T follicular helper cell (primary cell): ENCODE results near the gene PAXX.

Experiments
- DNase-seq: peaks from one replicate; pipeline ENCODE4 v3.0.0-alpha.2; 2020; ENCODE audit warnings: low read depth
- total RNA-seq, 2 experiments: gene quantifications; one replicate each; lab custom pipeline; 2026; lab: John Stamatoyannopoulos, UW

The PAXX gene
- total RNA-seq = 36.9 to 84.0 reads per million in 2 experiments

DNA sequence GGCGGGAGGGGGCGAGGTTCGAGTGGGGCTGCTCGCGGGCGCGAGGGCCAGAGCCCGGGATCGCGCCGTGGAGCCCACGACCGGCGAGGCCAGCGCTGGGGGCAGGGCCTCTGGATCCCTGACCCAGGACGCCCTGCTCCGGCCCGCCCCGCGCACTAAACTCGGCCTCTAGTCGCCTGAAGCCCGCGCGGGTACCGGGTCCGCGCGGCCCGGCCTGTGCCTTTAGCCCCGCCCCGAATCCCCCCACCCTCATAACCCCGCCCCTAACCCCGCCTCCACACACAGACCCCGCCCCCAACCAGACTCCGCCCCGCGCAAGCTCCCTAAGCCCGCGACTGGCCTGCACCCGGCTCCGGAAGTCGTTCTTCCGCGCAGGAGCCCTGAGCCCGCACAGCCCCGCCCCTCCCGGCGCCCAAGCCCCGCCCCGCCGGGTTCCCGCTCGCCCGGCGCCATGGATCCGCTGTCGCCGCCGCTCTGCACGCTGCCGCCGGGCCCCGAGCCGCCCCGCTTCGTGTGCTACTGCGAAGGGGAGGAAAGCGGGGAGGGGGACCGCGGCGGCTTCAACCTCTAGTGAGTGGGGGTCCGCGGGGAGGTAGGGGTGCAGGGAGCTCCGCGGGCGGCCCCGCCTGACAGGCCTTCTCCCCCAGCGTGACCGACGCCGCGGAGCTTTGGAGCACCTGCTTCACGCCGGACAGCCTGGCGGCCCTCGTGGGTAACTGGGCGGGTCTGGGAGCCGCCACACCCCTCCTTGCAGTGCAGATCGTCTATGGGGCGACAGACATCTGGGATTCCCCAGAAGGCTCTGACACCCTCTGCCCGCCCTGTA is at the start of gene PAXX:
PAXX (plus strand) TSS at position 430 of the 826 bp plus-strand sequence; CDS start at position 452, 22 bp downstream.
- DNase-seq = peak; percentile 90

GRCh38 chr9:136942881-136943230 is 49.4 kb upstream of the PAXX start:
- no peak for DNase-seq

DNA sequence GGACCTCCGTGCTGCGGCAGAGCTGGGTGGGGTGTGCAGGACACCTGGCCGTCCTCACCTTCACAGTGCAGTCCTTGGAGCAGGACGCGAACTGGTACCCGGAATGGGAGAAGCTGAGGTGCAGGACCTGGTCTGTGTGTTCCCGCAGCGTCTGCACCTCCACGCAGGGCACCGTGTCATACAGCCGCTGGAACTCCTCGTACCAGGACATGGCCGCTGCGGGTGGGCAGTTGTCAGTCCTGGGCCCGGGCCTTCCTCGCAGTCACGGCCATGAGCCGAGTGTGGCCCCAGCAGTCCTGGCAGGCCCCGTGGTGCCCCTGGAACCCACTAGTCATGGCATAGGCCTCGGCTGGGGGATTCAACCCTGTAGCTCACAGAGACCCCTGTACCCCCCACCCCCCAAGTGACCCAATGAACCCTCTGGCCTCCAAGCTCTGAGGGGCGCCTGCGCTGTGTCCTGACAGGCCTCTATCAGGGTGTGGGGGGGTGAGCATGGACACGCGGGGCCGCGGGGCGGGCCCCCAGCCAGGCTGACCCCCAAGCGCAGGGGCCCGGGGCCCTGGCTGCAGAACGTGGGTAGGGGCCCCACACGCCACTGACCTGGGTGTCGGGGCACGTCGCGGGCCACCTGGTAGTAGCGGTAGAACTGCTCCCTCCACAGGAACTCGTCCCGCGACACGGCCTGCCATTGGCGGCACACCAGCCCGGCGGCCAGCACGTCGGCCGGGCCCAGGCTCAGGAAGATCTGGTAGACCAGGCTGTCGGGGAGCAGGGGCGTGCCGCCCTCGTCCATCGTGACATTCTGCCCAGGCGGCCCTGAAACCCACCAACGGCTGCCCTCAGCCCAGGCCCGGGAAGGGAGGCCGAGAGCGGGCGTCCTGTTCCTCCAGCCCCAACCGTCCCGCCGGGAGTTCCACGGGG is 48.7 kb upstream of the PAXX start:
- no peak for DNase-seq

DNA sequence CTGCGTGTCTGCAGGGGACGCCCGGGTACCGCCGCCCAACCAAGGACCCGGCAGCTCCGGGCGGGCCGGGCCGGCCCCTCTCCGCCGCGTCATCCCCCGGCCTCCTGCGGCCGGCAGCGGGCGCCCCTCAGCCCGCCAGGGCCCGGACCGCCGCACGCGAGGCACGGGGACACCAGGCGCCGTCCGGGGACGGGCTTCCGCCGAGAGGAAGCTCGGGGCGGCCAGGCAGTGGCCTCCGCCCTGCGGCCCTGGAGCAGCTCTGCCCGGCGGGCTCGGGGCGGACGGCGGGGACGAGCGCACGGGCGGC is 48.1 kb upstream of the PAXX start:
- no peak for DNase-seq

DNA sequence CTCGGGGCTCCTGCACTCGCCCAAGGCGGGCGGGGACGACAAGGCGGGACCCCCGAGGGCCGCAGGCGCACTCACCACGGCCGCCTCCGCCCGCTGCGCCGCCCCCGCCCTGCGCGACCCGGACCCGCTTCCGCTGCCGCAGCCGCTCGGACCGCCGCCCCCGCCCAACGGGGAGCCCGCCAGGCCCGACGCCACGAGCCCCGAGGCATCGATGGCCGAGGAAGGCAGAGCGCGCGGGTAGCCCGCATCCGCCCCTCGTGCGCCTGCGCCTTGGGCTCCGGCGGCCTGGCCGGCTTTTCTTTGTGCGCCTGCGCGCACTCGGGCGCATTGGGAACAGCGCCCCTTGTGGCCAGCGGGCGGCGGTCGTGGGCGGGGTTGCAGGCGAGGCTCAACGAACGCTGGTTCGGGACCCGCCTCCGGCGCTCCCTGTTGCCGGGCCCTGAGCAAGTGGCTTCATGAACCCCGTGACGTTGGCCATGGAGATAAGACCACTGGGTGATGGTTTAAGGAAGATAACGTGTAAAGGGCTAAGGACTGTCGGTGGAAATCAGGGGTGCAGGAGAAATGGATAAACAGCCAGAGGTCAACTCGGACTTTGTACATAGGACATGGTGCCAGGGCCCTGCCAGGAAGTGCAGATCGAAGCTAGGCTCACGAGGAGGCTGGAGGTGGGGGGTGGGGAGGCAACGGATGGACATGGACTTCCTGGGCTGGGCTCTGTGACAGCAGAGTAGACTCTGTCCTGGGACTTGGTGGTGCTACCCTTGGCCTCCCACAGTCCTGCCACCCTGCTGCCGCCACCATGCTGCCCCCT is 47.5 kb upstream of the PAXX start, which contains the start of the genes C8G and FBXW5:
C8G (plus strand) TSS at position 725 of the 814 bp plus-strand sequence; CDS start at position 803, 78 bp downstream.
FBXW5 (minus strand) TSS at position 220 of the 814 bp plus-strand sequence. CDS start 655 bp downstream, outside the sequence.
- peak; percentile 89 for DNase-seq

GRCh38 chr9:136945333-136946227 is 46.6 kb upstream of the PAXX start:
- DNase-seq = no peak

- no peak for DNase-seq
Measured at GRCh38 chr9:136946228-136947027, 45.8 kb upstream of the PAXX start.

DNA sequence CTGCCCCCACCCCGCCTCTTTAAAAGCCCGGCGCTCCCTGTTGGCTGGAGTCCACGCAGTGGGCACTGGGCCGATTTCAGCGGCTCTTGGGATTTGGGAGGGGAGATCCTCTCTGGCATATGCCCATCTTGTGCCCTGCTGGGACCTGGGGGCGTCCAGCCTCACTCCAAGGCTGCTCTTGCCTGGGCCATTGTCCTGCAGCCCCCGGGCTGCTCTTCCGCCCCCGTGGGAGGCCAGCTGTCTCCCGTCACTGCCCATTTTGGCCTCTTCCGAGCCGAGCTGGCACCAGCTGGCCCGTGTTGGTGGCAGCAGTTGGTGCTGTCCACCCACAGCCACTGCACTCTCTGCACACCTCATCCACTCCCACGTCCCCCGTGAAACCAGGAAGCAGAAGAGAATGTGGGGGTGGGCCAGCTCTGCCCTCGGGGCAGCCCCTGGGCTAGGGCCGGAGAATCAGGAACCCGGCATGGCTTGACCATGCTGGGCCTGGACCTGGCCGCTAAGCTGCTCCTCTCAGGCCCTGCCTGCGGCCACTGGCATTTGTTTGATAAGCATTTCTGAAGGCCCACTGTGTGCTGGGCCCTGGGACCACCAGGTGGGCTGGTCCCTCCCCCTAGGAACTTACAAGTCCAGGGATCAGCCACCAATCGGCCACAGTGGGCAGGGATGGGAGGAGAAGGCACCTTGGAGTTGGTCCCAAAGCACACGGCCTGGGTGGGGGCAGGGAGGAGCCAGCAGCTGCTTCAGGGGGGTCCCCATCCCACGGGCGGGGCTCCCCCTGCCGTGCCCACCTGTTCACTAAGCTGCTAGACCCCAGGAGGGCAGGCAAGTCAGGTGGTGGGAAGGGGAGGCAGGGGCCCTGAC is 45.0 kb upstream of the PAXX start:
- DNase-seq = no peak

DNA sequence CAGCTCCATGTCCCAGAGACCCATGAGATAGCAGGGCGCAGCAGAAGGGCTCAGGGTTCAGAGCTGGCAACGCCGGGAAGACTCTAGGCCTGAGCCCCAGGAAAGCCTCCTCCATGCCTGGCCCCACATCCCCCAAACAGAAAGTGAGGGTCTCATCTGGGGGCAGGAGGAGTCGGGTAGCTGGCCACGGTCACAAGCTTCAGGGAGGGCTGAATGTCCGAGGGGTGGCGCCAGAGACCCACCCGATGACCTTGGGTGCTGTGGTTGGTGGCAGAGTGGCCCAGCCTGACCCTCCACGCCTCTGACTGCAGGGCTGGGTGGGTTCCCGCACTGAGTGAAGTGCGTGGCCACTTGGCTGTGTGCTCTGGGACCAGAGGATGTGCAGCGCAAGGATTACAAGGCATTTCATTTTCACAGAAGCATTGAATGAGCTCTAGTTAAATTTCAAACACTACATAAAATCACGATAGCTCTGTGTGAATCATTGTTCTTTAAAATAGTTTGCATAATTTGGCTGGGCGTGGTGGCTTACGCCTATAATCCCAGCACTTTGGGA is 44.2 kb upstream of the PAXX start:
- DNase-seq = no peak

- DNase-seq = no peak
Measured at GRCh38 chr9:136949239-136949816, 42.9 kb upstream of the PAXX start.

DNA sequence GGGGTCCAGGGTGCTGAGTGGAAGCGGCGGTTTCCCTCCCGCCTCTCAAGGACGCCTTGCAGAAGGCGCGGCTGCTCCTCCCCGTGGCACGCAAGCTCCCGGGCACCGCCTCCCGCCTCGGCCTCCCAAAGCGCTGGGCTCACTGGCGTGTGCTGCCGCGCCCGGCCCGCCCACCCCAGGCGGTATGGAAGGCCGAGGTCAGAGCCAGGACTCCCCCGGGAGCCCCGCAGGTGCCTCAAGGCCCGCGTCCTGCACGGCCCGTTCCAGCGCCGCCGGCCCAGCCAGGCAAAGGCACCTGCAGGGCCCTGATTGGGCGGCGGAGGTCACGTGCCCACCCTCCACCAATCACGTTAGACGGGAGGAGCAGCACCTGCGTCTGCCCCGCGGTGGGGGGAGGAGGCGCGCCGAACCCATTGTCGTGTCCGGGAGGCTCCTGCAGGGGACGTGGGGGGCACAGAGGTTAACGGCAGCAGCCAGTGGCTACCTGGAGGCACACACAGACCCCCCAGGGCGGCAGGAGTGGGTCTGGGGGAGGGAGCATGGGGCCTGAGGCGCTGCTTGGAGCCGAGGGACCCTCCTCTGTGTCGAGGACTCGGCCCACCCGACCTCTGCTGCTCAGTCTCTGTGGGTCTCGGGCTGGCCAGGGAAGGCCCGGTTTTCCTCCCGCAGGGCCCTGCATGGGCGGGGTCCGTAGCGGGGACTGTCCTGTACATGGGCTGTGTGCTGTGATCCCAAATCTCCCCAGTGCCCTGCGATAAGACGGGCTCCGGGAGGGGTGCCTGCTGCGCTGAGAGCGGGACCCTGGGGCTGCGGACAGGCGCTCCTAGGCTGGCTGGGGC is 42.2 kb upstream of the PAXX start:
- DNase-seq = peak; percentile 95

GRCh38 chr9:136950656-136951276 is 41.5 kb upstream of the PAXX start:
- no peak for DNase-seq

- no peak for DNase-seq
Measured at GRCh38 chr9:136951541-136952320, 40.5 kb upstream of the PAXX start, which contains the start of gene LCN12. TSS of gene LCN12 (plus strand) at chr9:136952273. CDS start at chr9:136952328, 55 bp downstream.

GRCh38 chr9:136952321-136952850 is 39.8 kb upstream of the PAXX start:
- DNase-seq = no peak

DNA sequence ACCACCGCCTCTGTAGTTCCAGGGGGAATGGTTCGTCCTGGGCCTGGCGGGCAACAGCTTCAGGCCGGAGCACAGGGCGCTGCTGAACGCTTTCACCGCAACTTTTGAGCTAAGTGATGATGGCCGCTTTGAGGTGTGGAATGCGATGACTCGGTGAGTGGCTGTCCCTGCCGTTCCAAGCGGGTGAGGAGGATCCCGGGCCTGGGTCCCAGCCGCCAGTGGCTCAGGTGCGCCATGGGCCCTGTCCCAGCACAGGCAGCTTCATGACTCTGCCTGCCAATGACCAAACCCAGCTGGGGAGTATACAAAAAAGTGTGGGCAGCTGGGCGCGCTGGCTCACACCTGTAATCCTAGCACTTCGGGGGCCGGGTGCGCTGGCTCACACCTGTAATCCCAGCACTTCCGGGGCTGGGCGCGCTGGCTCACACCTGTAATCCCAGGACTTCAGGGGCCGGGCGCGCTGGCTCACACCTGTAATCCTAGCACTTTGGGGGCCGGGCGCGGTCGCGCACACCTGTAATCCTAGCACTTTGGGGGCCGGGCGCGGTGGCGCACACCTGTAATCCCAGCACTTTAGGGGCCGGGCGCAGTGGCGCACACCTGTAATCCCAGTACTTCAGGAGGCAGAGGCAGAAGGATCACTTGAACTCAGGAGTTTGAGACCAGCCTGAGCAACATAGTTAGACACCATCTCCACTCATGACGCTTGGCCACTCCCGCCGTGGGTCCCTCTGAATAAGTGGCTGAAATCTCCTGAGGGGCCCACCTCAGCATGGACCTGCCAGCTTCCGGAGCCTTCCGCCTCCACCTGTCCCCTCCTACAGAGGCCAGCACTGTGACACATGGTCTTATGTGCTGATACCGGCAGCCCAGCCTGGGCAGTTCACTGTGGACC is 39.1 kb upstream of the PAXX start:
- no peak for DNase-seq
